Umbilical cord (tissue), 2 donors: ENCODE results near the gene ABCA3. TPM values are rescaled to one million over a fixed set of nuclear protein-coding genes. Genes with fewer than 3 reads are reported as not detected.

Experiments
- DNase-seq: peaks from one replicate; pipeline ENCODE4 v3.0.0-alpha.2; 2015; ENCODE audit warnings: low spot score
- total RNA-seq: library from RNA; depleted of rRNA; stranded (reverse); fragments of >200 nt; gene quantifications from one replicate; pipeline ENCODE4 v1.2.3, GENCODE V29; 2014; ENCODE audit warnings: low replicate concordance; ENCODE audit not compliant: insufficient read depth

ABCA3 gene
- total RNA-seq, 1 donor from 2014 or later, result 0.72 TPM

GRCh38 chr16:2235695-2236336, 104.7 kb downstream of the ABCA3 start:
- DNase-seq, result no peak

GRCh38 chr16:2235234-2235651, 105.3 kb downstream of the ABCA3 start:
- DNase-seq, result no peak

- no peak for DNase-seq
Measured at GRCh38 chr16:2234813-2235170, 105.7 kb downstream of the ABCA3 start.

GRCh38 chr16:2233872-2234812, 106.4 kb downstream of the ABCA3 start:
- no peak for DNase-seq

GRCh38 chr16:2233046-2233775, 107.3 kb downstream of the ABCA3 start:
- DNase-seq, result no peak

GRCh38 chr16:2232094-2232990, 108.2 kb downstream of the ABCA3 start:
- no peak for DNase-seq

- DNase-seq, result no peak
Measured at GRCh38 chr16:2231016-2231931, 109.3 kb downstream of the ABCA3 start.

GRCh38 chr16:2230376-2230775, 110.2 kb downstream of the ABCA3 start:
- no peak for DNase-seq

GRCh38 chr16:2229632-2230250, 110.8 kb downstream of the ABCA3 start:
- no peak for DNase-seq

- DNase-seq, result no peak
Measured at GRCh38 chr16:2229091-2229490, 111.4 kb downstream of the ABCA3 start.

GRCh38 chr16:2228161-2228824, 112.2 kb downstream of the ABCA3 start:
- DNase-seq, result no peak

GRCh38 chr16:2226918-2227317, 113.6 kb downstream of the ABCA3 start:
- DNase-seq, result no peak

GRCh38 chr16:2226245-2226793, 114.2 kb downstream of the ABCA3 start:
- DNase-seq, result no peak

Other genes with a start within 250 kb of the ABCA3 start
- gene PKD1, start 204.8 kb downstream of the ABCA3 start, total RNA-seq, result 99.9 TPM
- gene RAB26, start 192.1 kb downstream of the ABCA3 start, total RNA-seq, result 0.48 TPM
- gene TRAF7, start 184.9 kb downstream of the ABCA3 start, total RNA-seq, result 22.9 TPM
- gene CASKIN1, start 144.1 kb downstream of the ABCA3 start, total RNA-seq, result not detected
- gene MLST8, start 135.3 kb downstream of the ABCA3 start, total RNA-seq, result 25.8 TPM
- gene BRICD5, start 129.9 kb downstream of the ABCA3 start, total RNA-seq, result 3.6 TPM
- gene PGP, start 125.9 kb downstream of the ABCA3 start, total RNA-seq, result 7.9 TPM
- 14.7 TPM for gene E4F1, start 117.1 kb downstream of the ABCA3 start, total RNA-seq
- gene DNASE1L2, start 104.3 kb downstream of the ABCA3 start, total RNA-seq, result not detected
- gene ECI1, start 89.1 kb downstream of the ABCA3 start, total RNA-seq, result 24.6 TPM
- 51.3 TPM for gene RNPS1, start 72.6 kb downstream of the ABCA3 start, total RNA-seq
- gene CCNF, start 88.7 kb upstream of the ABCA3 start, total RNA-seq, result 6.3 TPM
- 1.2 TPM for gene TEDC2, start 119.4 kb upstream of the ABCA3 start, total RNA-seq
- gene NTN3, start 130.6 kb upstream of the ABCA3 start, total RNA-seq, result 5.3 TPM
- 9.6 TPM for gene TBC1D24, start 134.4 kb upstream of the ABCA3 start, total RNA-seq
- gene ATP6V0C, start 173.2 kb upstream of the ABCA3 start, total RNA-seq, result 13.2 TPM
- gene AMDHD2, start 179.6 kb upstream of the ABCA3 start, total RNA-seq, result 11.8 TPM
- gene CEMP1, start 190.7 kb upstream of the ABCA3 start, total RNA-seq, result 0.96 TPM
- 9.9 TPM for gene PDPK1, start 197.3 kb upstream of the ABCA3 start, total RNA-seq